ENCODE measurements around the gene EEF1B2. TPM values are rescaled to one million over a fixed set of nuclear protein-coding genes. Genes with fewer than 3 reads are reported as not detected.

The EEF1B2 gene
- total and polyA plus RNA-seq, 3 experiments from 2014 or later = 791 to 1,025 (median 1,019) TPM

- peaks cover 22% of the 10 kb centered on the region for H3K36me3 ChIP-seq (ENCODE audit: insufficient read depth, low read length)
- no peak overlapping the region for H3K4me3 ChIP-seq (ENCODE audit: low read length)
- DNase-seq = no peak
- H3K9me3 Mint-ChIP-seq = no peaks in the 10 kb centered on the region
- no peaks in the 10 kb centered on the region for H3K27me3 Mint-ChIP-seq
- ChIA-PET POLR2A (no interaction called here), CTCF (interaction anchor here (0.8 kb wide), 1 partner anchor 41 kb away, joined by 3 read pairs; no protein-coding TSS in a partner anchor)
- H3K27ac ChIP-seq (ENCODE audit: low read depth, low read length) = no peak overlapping the region
- no peaks in the 10 kb centered on the region for H3K27me3 ChIP-seq (ENCODE audit: insufficient read depth, low read length, poor library complexity, severe bottlenecking)
- peak overlapping the region in 1 of 8 donors; percentile 85 for H3K27ac Mint-ChIP-seq
- H3K4me1 ChIP-seq (ENCODE audit: insufficient read depth, low read length) = no peaks in the 10 kb centered on the region
- peaks cover 6 to 67% (median 10%) of the 10 kb centered on the region in 3 donors for H3K36me3 Mint-ChIP-seq
- H3K4me1 Mint-ChIP-seq = no peaks in the 10 kb centered on the region
- H3K4me3 Mint-ChIP-seq = no peak overlapping the region
- no peaks in the 10 kb centered on the region for H3K9me3 ChIP-seq (ENCODE audit: low read length)
These were observed 32.0 kb upstream of the EEF1B2 start for GRCh38 chr2:206127656-206128055.

GRCh38 chr2:206143451-206143850 lies 16.2 kb upstream of the EEF1B2 start:
- Histone ChIP-seq H3K4me3 (ENCODE audit: low read length) (no peak overlapping the region), H3K36me3 (ENCODE audit: insufficient read depth, low read length) (peaks cover 38% of the 10 kb centered on the region), H3K4me1 (ENCODE audit: insufficient read depth, low read length) (no peaks in the 10 kb centered on the region), H3K27me3 (ENCODE audit: insufficient read depth, low read length, poor library complexity, severe bottlenecking) (no peaks in the 10 kb centered on the region), H3K27ac (ENCODE audit: low read depth, low read length) (no peak overlapping the region), H3K9me3 (ENCODE audit: low read length) (no peaks in the 10 kb centered on the region)
- Mint-ChIP-seq H3K27ac (peak overlapping the region in 1 of 8 donors; percentile 5), H3K4me1 (peaks cover 0 to 5% (median 3%) of the 10 kb centered on the region in 3 donors), H3K4me3 (no peak overlapping the region), H3K27me3 (no peaks in the 10 kb centered on the region), H3K9me3 (no peaks in the 10 kb centered on the region), H3K36me3 (peaks cover 0 to 82% (median 22%) of the 10 kb centered on the region in 3 donors)
- CTCF ChIA-PET = no interaction called here
- POLR2A ChIA-PET = no interaction called here
- no peak for DNase-seq

- no peak overlapping the region for H3K27ac ChIP-seq (ENCODE audit: low read depth, low read length)
- H3K36me3 Mint-ChIP-seq = peaks cover 0 to 86% (median 25%) of the 10 kb centered on the region in 3 donors
- ChIA-PET POLR2A (no interaction called here), CTCF (no interaction called here)
- H3K4me1 ChIP-seq (ENCODE audit: insufficient read depth, low read length) = no peaks in the 10 kb centered on the region
- H3K4me3 Mint-ChIP-seq = no peak overlapping the region
- peaks cover 0 to 5% (median 3%) of the 10 kb centered on the region in 3 donors for H3K4me1 Mint-ChIP-seq
- H3K27ac Mint-ChIP-seq = no peak overlapping the region
- no peak for DNase-seq
- peaks cover 41% of the 10 kb centered on the region for H3K36me3 ChIP-seq (ENCODE audit: insufficient read depth, low read length)
- H3K9me3 ChIP-seq (ENCODE audit: low read length) = no peaks in the 10 kb centered on the region
- no peaks in the 10 kb centered on the region for H3K27me3 ChIP-seq (ENCODE audit: insufficient read depth, low read length, poor library complexity, severe bottlenecking)
- no peak overlapping the region for H3K4me3 ChIP-seq (ENCODE audit: low read length)
- H3K9me3 Mint-ChIP-seq = no peaks in the 10 kb centered on the region
- no peaks in the 10 kb centered on the region for H3K27me3 Mint-ChIP-seq
These were observed 15.3 kb upstream of the EEF1B2 start for GRCh38 chr2:206144383-206144782.

GRCh38 chr2:206145665-206146064 lies 14.0 kb upstream of the EEF1B2 start:
- Mint-ChIP-seq H3K4me3 (no peak overlapping the region), H3K27me3 (no peaks in the 10 kb centered on the region), H3K27ac (peak overlapping the region in 1 of 8 donors; percentile 37), H3K36me3 (peaks cover 5 to 90% (median 31%) of the 10 kb centered on the region in 3 donors), H3K4me1 (peaks cover 3 to 10% (median 4%) of the 10 kb centered on the region in 3 donors), H3K9me3 (no peaks in the 10 kb centered on the region)
- Histone ChIP-seq H3K4me3 (ENCODE audit: low read length) (no peak overlapping the region), H3K9me3 (ENCODE audit: low read length) (no peaks in the 10 kb centered on the region), H3K36me3 (ENCODE audit: insufficient read depth, low read length) (peaks cover 54% of the 10 kb centered on the region), H3K27ac (ENCODE audit: low read depth, low read length) (no peak overlapping the region), H3K4me1 (ENCODE audit: insufficient read depth, low read length) (no peaks in the 10 kb centered on the region), H3K27me3 (ENCODE audit: insufficient read depth, low read length, poor library complexity, severe bottlenecking) (no peaks in the 10 kb centered on the region)
- ChIA-PET CTCF (no interaction called here), POLR2A (no interaction called here)
- DNase-seq = no peak

- no peaks in the 10 kb centered on the region for H3K27me3 Mint-ChIP-seq
- H3K9me3 ChIP-seq (ENCODE audit: low read length) = no peaks in the 10 kb centered on the region
- H3K4me3 ChIP-seq (ENCODE audit: low read length) = no peak overlapping the region
- H3K36me3 Mint-ChIP-seq = peaks cover 5 to 73% (median 27%) of the 10 kb centered on the region in 3 donors
- peaks cover 12 to 26% (median 23%) of the 10 kb centered on the region in 3 donors for H3K4me1 Mint-ChIP-seq
- H3K27ac Mint-ChIP-seq = no peak overlapping the region
- ChIA-PET POLR2A (no interaction called here), CTCF (no interaction called here)
- H3K4me1 ChIP-seq (ENCODE audit: insufficient read depth, low read length) = no peaks in the 10 kb centered on the region
- no peaks in the 10 kb centered on the region for H3K9me3 Mint-ChIP-seq
- H3K36me3 ChIP-seq (ENCODE audit: insufficient read depth, low read length) = peaks cover 44% of the 10 kb centered on the region
- H3K27ac ChIP-seq (ENCODE audit: low read depth, low read length) = no peak overlapping the region
- no peak overlapping the region for H3K4me3 Mint-ChIP-seq
- DNase-seq = no peak
- H3K27me3 ChIP-seq (ENCODE audit: insufficient read depth, low read length, poor library complexity, severe bottlenecking) = no peaks in the 10 kb centered on the region
These were observed 10.4 kb upstream of the EEF1B2 start for GRCh38 chr2:206149330-206149729.

- no peak overlapping the region for H3K4me3 Mint-ChIP-seq
- H3K27ac Mint-ChIP-seq = peak overlapping the region in 4 of 8 donors; percentile 2 to 82 (median 24)
- peaks cover 5 to 65% (median 22%) of the 10 kb centered on the region in 3 donors for H3K36me3 Mint-ChIP-seq
These were observed 9.5 kb upstream of the EEF1B2 start for GRCh38 chr2:206150168-206150567.

GRCh38 chr2:206150631-206151030 lies 9.1 kb upstream of the EEF1B2 start:
- H3K27ac ChIP-seq (ENCODE audit: low read depth, low read length) = no peak overlapping the region
- Mint-ChIP-seq H3K27ac (peak overlapping the region in 4 of 8 donors; percentile 8 to 82 (median 36)), H3K4me1 (peaks cover 12 to 29% (median 25%) of the 10 kb centered on the region in 3 donors), H3K36me3 (peaks cover 5 to 61% (median 20%) of the 10 kb centered on the region in 3 donors), H3K9me3 (no peaks in the 10 kb centered on the region), H3K4me3 (no peak overlapping the region), H3K27me3 (no peaks in the 10 kb centered on the region)
- peaks cover 40% of the 10 kb centered on the region for H3K36me3 ChIP-seq (ENCODE audit: insufficient read depth, low read length)
- no peak overlapping the region for H3K4me3 ChIP-seq (ENCODE audit: low read length)
- ChIA-PET CTCF (no interaction called here), POLR2A (no interaction called here)
- no peaks in the 10 kb centered on the region for H3K9me3 ChIP-seq (ENCODE audit: low read length)
- no peaks in the 10 kb centered on the region for H3K27me3 ChIP-seq (ENCODE audit: insufficient read depth, low read length, poor library complexity, severe bottlenecking)
- no peak for DNase-seq
- no peaks in the 10 kb centered on the region for H3K4me1 ChIP-seq (ENCODE audit: insufficient read depth, low read length)

More at GRCh38 chr2:206150168-206150567, 9.5 kb upstream of the EEF1B2 start:
- no peak for DNase-seq
- Histone ChIP-seq H3K4me1 (ENCODE audit: insufficient read depth, low read length) (no peaks in the 10 kb centered on the region), H3K27me3 (ENCODE audit: insufficient read depth, low read length, poor library complexity, severe bottlenecking) (no peaks in the 10 kb centered on the region), H3K36me3 (ENCODE audit: insufficient read depth, low read length) (peaks cover 42% of the 10 kb centered on the region), H3K4me3 (ENCODE audit: low read length) (no peak overlapping the region), H3K9me3 (ENCODE audit: low read length) (no peaks in the 10 kb centered on the region), H3K27ac (ENCODE audit: low read depth, low read length) (no peak overlapping the region)
- peaks cover 12 to 29% (median 25%) of the 10 kb centered on the region in 3 donors for H3K4me1 Mint-ChIP-seq
- no peaks in the 10 kb centered on the region for H3K27me3 Mint-ChIP-seq
- POLR2A ChIA-PET = no interaction called here
- CTCF ChIA-PET = no interaction called here
- no peaks in the 10 kb centered on the region for H3K9me3 Mint-ChIP-seq

GRCh38 chr2:206154197-206154596 lies 5.5 kb upstream of the EEF1B2 start:
- peaks cover 19% of the 10 kb centered on the region for H3K4me1 ChIP-seq (ENCODE audit: insufficient read depth, low read length)
- ChIA-PET POLR2A (no interaction called here), CTCF (interaction anchor here (0.7 kb wide), 1 partner anchor 15 kb away, joined by 4 read pairs; no protein-coding TSS in a partner anchor)
- Mint-ChIP-seq H3K27me3 (no peaks in the 10 kb centered on the region), H3K27ac (peak overlapping the region in 3 of 8 donors; percentile 3 to 63 (median 50)), H3K9me3 (no peaks in the 10 kb centered on the region), H3K4me3 (peak overlapping the region in 2 of 7 donors; percentile 11 to 48), H3K4me1 (peaks cover 29 to 50% (median 48%) of the 10 kb centered on the region in 3 donors), H3K36me3 (peaks cover 5 to 42% (median 10%) of the 10 kb centered on the region in 3 donors)
- H3K27ac ChIP-seq (ENCODE audit: low read depth, low read length) = no peak overlapping the region
- H3K27me3 ChIP-seq (ENCODE audit: insufficient read depth, low read length, poor library complexity, severe bottlenecking) = no peaks in the 10 kb centered on the region
- H3K36me3 ChIP-seq (ENCODE audit: insufficient read depth, low read length) = peaks cover 22% of the 10 kb centered on the region
- no peaks in the 10 kb centered on the region for H3K9me3 ChIP-seq (ENCODE audit: low read length)
- no peak for DNase-seq
- no peak overlapping the region for H3K4me3 ChIP-seq (ENCODE audit: low read length)

Measured in CD8-positive, alpha-beta memory T cell (primary cell).